HCT116 (cell line): Measurements from ENCODE around the gene ESYT3. TPM values are rescaled to one million over a fixed set of nuclear protein-coding genes. Genes with fewer than 3 reads are reported as not detected.

ENCODE experiments used
- ATAC-seq: fragments of 200-7000 bp; cut with Tn5 transposase; 2 replicates; pipeline ENCODE4 v1.9.1; 2020; ENCODE audit warnings: mild to moderate bottlenecking, moderate library complexity
- BruUV-seq: library from RNA; stranded (reverse); fragments of 400-500 nt; replicated peaks from 2 replicates; lab custom pipeline; 2021; lab: Mats Ljungman, UMichigan
- CTCF ChIA-PET: fragments of 300-600 bp; sonication (Branson Sonifier 250); formaldehyde crosslinking; loops from one replicate; lab custom pipeline; 2021; ENCODE audit warnings: antibody characterized with exemption; lab: Charles Lee
- POLR2A ChIA-PET: fragments of 300-600, 350-600 bp; sonication (Branson Sonifier 250); formaldehyde crosslinking; loops from one replicate; lab custom pipeline; 2021; ENCODE audit warnings: antibody characterized with exemption; lab: Charles Lee
- RAD21 ChIA-PET, 2 experiments: fragments of 300-600 bp; sonication (Branson Sonifier 250); formaldehyde crosslinking; loops; one replicate each; lab custom pipeline; 2023; ENCODE audit warnings: low total read pairs in 2 of 2; ENCODE audit not compliant: uncharacterized antibody in 2 of 2, unreplicated experiment in 2 of 2, low non-redundant PET in 1 of 2; lab: Charles Lee
- DNase-seq: peaks from one replicate; pipeline ENCODE4 v3.0.0-alpha.2; 2010; ENCODE audit warnings: low read depth, low spot score
- H2AFZ ChIP-seq: fragments of 200-600 bp; shearing (Covaris generic), sonication (generic); 2 replicates; pipeline ENCODE4 v1.6.1; 2017; ENCODE audit warnings: low read depth, mixed run types, mixed read lengths, antibody characterized with exemption, low read length; ENCODE audit not compliant: poor library complexity, severe bottlenecking
- H3K27ac ChIP-seq: 2 replicates; pipeline ENCODE4 v1.5.1; 2012; ENCODE audit warnings: low read depth, low read length
- H3K27me3 ChIP-seq: fragments of 200-600 bp; sonication (generic); 2 replicates; pipeline ENCODE4 v1.6.1; 2016; ENCODE audit warnings: mixed run types, low read length, mixed read lengths; ENCODE audit not compliant: insufficient read depth
- H3K36me3 ChIP-seq, 2 experiments: fragments of 200-500 bp in 1 of 2; fragments of 200-600 bp in 1 of 2; sonication (Bioruptor generic) in 1 of 2; sonication (generic) in 1 of 2; 2 replicates each; pipeline versions ENCODE4 v1.5.1 to v1.6.1; 2014 to 2016; ENCODE audit warnings: low read length in 2 of 2, inconsistent platforms in 1 of 2, mixed read lengths in 1 of 2, mixed run types in 1 of 2; ENCODE audit not compliant: insufficient read depth in 2 of 2, control insufficient read depth in 1 of 2
- H3K4me1 ChIP-seq, 2 experiments: fragments of 200-600 bp in 1 of 2; sonication (generic) in 1 of 2; 2 replicates each; pipeline versions ENCODE4 v1.5.1 to v1.6.1; 2012 to 2017; ENCODE audit warnings: low read length in 2 of 2, inconsistent platforms in 1 of 2, mild to moderate bottlenecking in 1 of 2, mixed read lengths in 1 of 2, mixed run types in 1 of 2, moderate library complexity in 1 of 2; ENCODE audit not compliant: insufficient read depth in 2 of 2, control insufficient read depth in 1 of 2
- H3K4me2 ChIP-seq: fragments of 200-600 bp; sonication (generic); 2 replicates; pipeline ENCODE4 v1.6.1; 2017; ENCODE audit warnings: mixed run types, low read length, mixed read lengths
- H3K4me3 ChIP-seq, 2 experiments: fragments of 200-600 bp in 1 of 2; sonication (generic) in 1 of 2; replicated peaks in 1 of 2; 2 replicates each; pipeline ENCODE4 v1.5.1; 2011 to 2016; ENCODE audit warnings: low read length in 2 of 2, control low read depth in 1 of 2, low read depth in 1 of 2, mild to moderate bottlenecking in 1 of 2, mixed read lengths in 1 of 2, mixed run types in 1 of 2
- H3K79me2 ChIP-seq: fragments of 200-600 bp; sonication (generic); 2 replicates; pipeline ENCODE4 v1.6.1; 2017; ENCODE audit warnings: mild to moderate bottlenecking, mixed run types, low read length, moderate library complexity, mixed read lengths; ENCODE audit not compliant: insufficient read depth
- H3K9ac ChIP-seq: fragments of 200-600 bp; sonication (generic); 2 replicates; pipeline ENCODE4 v1.6.1; 2016; ENCODE audit warnings: low read length, mixed read lengths
- H3K9me2 ChIP-seq: fragments of 200-600 bp; sonication (generic), shearing (Covaris generic); 2 replicates; pipeline ENCODE4 v1.6.1; 2017; ENCODE audit warnings: mixed run types, mild to moderate bottlenecking, moderate library complexity; ENCODE audit not compliant: insufficient read depth
- H3K9me3 ChIP-seq, 2 experiments: fragments of 200-500 bp in 1 of 2; fragments of 200-600 bp in 1 of 2; sonication (Bioruptor generic) in 1 of 2; sonication (generic) in 1 of 2; 2 replicates each; pipeline ENCODE4 v1.6.1; 2014 to 2017; ENCODE audit warnings: low read length in 2 of 2, mixed read lengths in 2 of 2, inconsistent platforms in 1 of 2, low read depth in 1 of 2, mild to moderate bottlenecking in 1 of 2, mixed run types in 1 of 2, moderate library complexity in 1 of 2; ENCODE audit not compliant: control insufficient read depth in 1 of 2, insufficient read depth in 1 of 2
- H4K20me1 ChIP-seq: fragments of 200-600 bp; sonication (generic), shearing (Covaris generic); 2 replicates; pipeline ENCODE4 v1.6.1; 2017; ENCODE audit warnings: mixed run types, mild to moderate bottlenecking, moderate library complexity; ENCODE audit not compliant: insufficient read depth
- ATF3 ChIP-seq: IDR thresholded peaks from 2 replicates; pipeline ENCODE4 v1.6.1; 2012
- CBX3 ChIP-seq: IDR thresholded peaks from 2 replicates; pipeline ENCODE4 v1.6.1; 2012; ENCODE audit warnings: low read depth
- CEBPB ChIP-seq: IDR thresholded peaks from 2 replicates; pipeline ENCODE4 v1.6.1; 2012; ENCODE audit warnings: low read depth
- CTCF ChIP-seq, 3 experiments: fragments of 200-600 bp in 1 of 3; sonication (generic) in 1 of 3; IDR thresholded peaks in 2 of 3; conservative IDR thresholded peaks in 1 of 3; 2 replicates each; pipeline ENCODE4 v1.5.1; 2012 to 2017; ENCODE audit warnings: low read depth in 2 of 3, low read length in 2 of 3, antibody characterized with exemption in 1 of 3, borderline replicate concordance in 1 of 3, control low read depth in 1 of 3, mild to moderate bottlenecking in 1 of 3, mixed read lengths in 1 of 3, mixed run types in 1 of 3, moderate library complexity in 1 of 3; ENCODE audit not compliant: insufficient read depth in 1 of 3
- ELF1 ChIP-seq: IDR thresholded peaks from 2 replicates; pipeline ENCODE4 v1.6.1; 2012; ENCODE audit warnings: low read depth, borderline replicate concordance
- MAX ChIP-seq: IDR thresholded peaks from 2 replicates; pipeline ENCODE4 v1.6.1; 2012
- REST ChIP-seq: IDR thresholded peaks from 2 replicates; pipeline ENCODE4 v1.6.1; 2012; ENCODE audit warnings: low read depth
- TCF7L2 ChIP-seq: IDR thresholded peaks from 2 replicates; pipeline ENCODE4 v1.7.0; 2011; ENCODE audit warnings: borderline replicate concordance, inconsistent platforms; ENCODE audit not compliant: insufficient read depth, insufficient read length; ENCODE audit errors: extremely low read depth
- YY1 ChIP-seq: IDR thresholded peaks from 2 replicates; pipeline ENCODE4 v1.6.1; 2011; ENCODE audit warnings: low read length, low read depth, moderate library complexity, mild to moderate bottlenecking; ENCODE audit not compliant: insufficient replicate concordance; ENCODE audit errors: extremely low read depth
- ZBTB33 ChIP-seq: IDR thresholded peaks from 2 replicates; pipeline ENCODE4 v1.6.1; 2011; ENCODE audit warnings: mild to moderate bottlenecking, low read length, moderate library complexity; ENCODE audit not compliant: insufficient replicate concordance; ENCODE audit errors: extremely low read depth
- ZFX ChIP-seq: fragments of 450-650 bp; IDR thresholded peaks from 2 replicates; pipeline ENCODE4 v1.6.1; 2017
- ZNF274 ChIP-seq: fragments of 200-500 bp; sonication (Bioruptor generic); IDR thresholded peaks from 2 replicates; pipeline ENCODE4 v1.6.1; 2014; ENCODE audit warnings: mild to moderate bottlenecking, low read depth, low read length, inconsistent platforms
- intact Hi-C: fragments of 100-400 bp; cut with micrococcal nuclease; formaldehyde crosslinking; loops from 2 replicates; pipeline ENCODE4 v1.10.0; 2022
- total RNA-seq: library from RNA; stranded (reverse); gene quantifications from one replicate; pipeline ENCODE4 v1.2.1, GENCODE V29; 2021; ENCODE audit not compliant: unreplicated experiment

Gene ESYT3
- total RNA-seq, 1 experiment from 2014 or later, result 0.05 TPM

GRCh38 chr3:138497851-138498250 is 63.4 kb downstream of the ESYT3 start (continued):
- no peak for TF ChIP-seq ZBTB33
- TF ChIP-seq CTCF (IDR thresholded peaks at IDR 0.05 in 2 of 3, conservative IDR thresholded peaks at IDR 0.05 in 1 of 3; ENCODE audit: borderline replicate concordance in 1 of 3, insufficient read depth in 1 of 3, low read depth in 2 of 3, low read length in 2 of 3), result no peak
- TF ChIP-seq ZNF274, result no peak
- no peak for TF ChIP-seq YY1

GRCh38 chr3:138498991-138499390 is 64.6 kb downstream of the ESYT3 start:
- Histone ChIP-seq H3K4me2 (no peak overlapping the region), H3K27ac (no peak overlapping the region), H3K4me3 (no peak overlapping the region), H3K27me3 (no peaks in the 10 kb centered on the region), H3K79me2 (no peaks in the 10 kb centered on the region), H3K9me2 (no peaks in the 10 kb centered on the region), H3K9ac (no peak overlapping the region), H3K4me1 (no peaks in the 10 kb centered on the region), H3K36me3 (peaks cover 0 to 6% of the 10 kb centered on the region in 2 experiments; a peak in 2 of 4 replicates), H4K20me1 (no peaks in the 10 kb centered on the region; the same call in 1 of the 2 replicates), H3K9me3 (no peaks in the 10 kb centered on the region), H2AFZ (no peak overlapping the region)
- RAD21 ChIA-PET, result no interaction called here
- CTCF ChIA-PET, result no interaction called here
- ATAC-seq, result no peak
- DNase-seq, result no peak
- POLR2A ChIA-PET, result no interaction called here
- BruUV-seq, result no TSS peak
- TF ChIP-seq MAX (no peak), ATF3 (no peak), ELF1 (no peak), TCF7L2 (no peak), CBX3 (no peak), ZFX (no peak), ZBTB33 (no peak), REST (no peak), CEBPB (no peak)
- intact Hi-C loops, result no loop called here
